B cell (primary cell): ENCODE measurements around the gene ANGPTL7. TPM values are rescaled to one million over a fixed set of nuclear protein-coding genes. Genes with fewer than 3 reads are reported as not detected.
A peak's percentile ranks its signal among the peaks of the same experiment; 100 is the strongest.
"Not testable (repeated sequence)": the region's sequence is repeated elsewhere in the genome, so short reads cannot be mapped to it uniquely, and the experiment has no call there.

ENCODE experiments used
- ATAC-seq: fragments of 200-7000 bp; cut with Tn5 transposase; one replicate; pipeline ENCODE4 v1.10.0; 2021; ENCODE audit warnings: low read depth, mild to moderate bottlenecking, moderate number of reproducible peaks, moderate library complexity
- CTCF ChIA-PET: fragments of 350-600 bp; sonication (Branson Sonifier 250); formaldehyde crosslinking; loops from one replicate; lab custom pipeline; 2021; ENCODE audit warnings: antibody characterized with exemption, inconsistent platforms; lab: Charles Lee
- POLR2A ChIA-PET: fragments of 350-600 bp; sonication (Branson Sonifier 250); formaldehyde crosslinking; loops from one replicate; lab custom pipeline; 2021; ENCODE audit warnings: antibody characterized with exemption; lab: Charles Lee
- DNase-seq: peaks from one replicate; pipeline ENCODE4 v3.0.0; 2013
- H2AFZ ChIP-seq: 2 replicates; pipeline ENCODE4 v1.6.1; 2012; ENCODE audit warnings: mild to moderate bottlenecking, low read depth, low read length; ENCODE audit not compliant: insufficient read depth, poor library complexity, severe bottlenecking
- H3K27ac ChIP-seq, 2 donors: 1 replicate in 1 of 2; 2 replicates in 1 of 2; pipeline ENCODE4 v1.5.1; 2012 to 2013; ENCODE audit warnings: low read length in 2 of 2, mild to moderate bottlenecking in 2 of 2, moderate library complexity in 1 of 2
- H3K27me3 ChIP-seq, 4 experiments: fragments of 200-600 bp in 1 of 4; sonication (generic) in 1 of 4; replicated peaks in 1 of 4; 1 replicate in 2 of 4; 2 replicates in 2 of 4; pipeline versions ENCODE4 v1.6.1 to v1.7.0; 2013 to 2016; ENCODE audit warnings: low read length in 3 of 4, mild to moderate bottlenecking in 2 of 4, mixed read lengths in 1 of 4, moderate library complexity in 1 of 4; ENCODE audit not compliant: insufficient read depth in 4 of 4, control insufficient read depth in 3 of 4; ENCODE audit errors: control extremely low read depth in 1 of 4
- H3K36me3 ChIP-seq, 2 experiments: replicated peaks in 1 of 2; 1 replicate in 1 of 2; 2 replicates in 1 of 2; pipeline versions ENCODE4 v1.6.1 to v1.7.1; 2013; ENCODE audit warnings: low read length in 1 of 2; ENCODE audit not compliant: insufficient read depth in 2 of 2, control insufficient read depth in 1 of 2; ENCODE audit errors: control extremely low read depth in 1 of 2, extremely low read depth in 1 of 2
- H3K4me1 ChIP-seq, 2 donors: fragments of 200-600 bp in 1 of 2; sonication (generic) in 1 of 2; 1 replicate in 1 of 2; 2 replicates in 1 of 2; pipeline versions ENCODE4 v1.5.1 to v1.6.1; 2013 to 2017; ENCODE audit warnings: low read length in 2 of 2; ENCODE audit not compliant: control insufficient read depth in 2 of 2, insufficient read depth in 2 of 2
- H3K4me2 ChIP-seq: replicated peaks from 2 replicates; pipeline ENCODE3; 2012; ENCODE audit warnings: mild to moderate bottlenecking, low read depth, low read length; ENCODE audit not compliant: poor library complexity, severe bottlenecking
- H3K4me3 ChIP-seq, 5 experiments: fragments of 200-600 bp in 1 of 5; sonication (generic) in 1 of 5; 1 replicate in 3 of 5; 2 replicates in 2 of 5; pipeline versions ENCODE4 v1.5.1 to v1.7.0; 2011 to 2016; ENCODE audit warnings: low read length in 4 of 5, mild to moderate bottlenecking in 4 of 5, low read depth in 2 of 5, control low read depth in 1 of 5, moderate library complexity in 1 of 5; ENCODE audit not compliant: insufficient read depth in 1 of 5; ENCODE audit errors: control extremely low read depth in 1 of 5, extremely low read depth in 1 of 5
- H3K79me2 ChIP-seq: fragments of 200-600 bp; sonication (generic); one replicate; pipeline ENCODE4 v1.6.0; 2016; ENCODE audit warnings: low read length; ENCODE audit not compliant: control insufficient read depth, insufficient read depth
- H3K9ac ChIP-seq: fragments of 200-600 bp; sonication (generic); 2 replicates; pipeline ENCODE4 v1.6.1; 2017; ENCODE audit warnings: mild to moderate bottlenecking, low read length, moderate library complexity
- H3K9me3 ChIP-seq, 3 donors: one replicate each; pipeline versions ENCODE4 v1.6.1 to v1.7.1; 2013; ENCODE audit warnings: low read length in 2 of 3; ENCODE audit not compliant: control insufficient read depth in 2 of 3, insufficient read depth in 1 of 3; ENCODE audit errors: control extremely low read depth in 1 of 3
- H4K20me1 ChIP-seq: 2 replicates; pipeline ENCODE4 v1.6.0; 2012; ENCODE audit warnings: mild to moderate bottlenecking, low read length; ENCODE audit not compliant: insufficient read depth, control insufficient read depth, poor library complexity, severe bottlenecking
- H3K27ac Mint-ChIP-seq: one replicate; pipeline ENCODE4 v1.8.0; 2021; ENCODE audit warnings: mixed read lengths
- H3K27me3 Mint-ChIP-seq: one replicate; pipeline ENCODE4 v1.8.0; 2021; ENCODE audit warnings: mixed read lengths
- H3K4me1 Mint-ChIP-seq: one replicate; pipeline ENCODE4 v1.8.0; 2021; ENCODE audit warnings: mixed read lengths
- H3K4me3 Mint-ChIP-seq: one replicate; pipeline ENCODE4 v1.8.0; 2021; ENCODE audit warnings: mixed read lengths
- H3K9me3 Mint-ChIP-seq: one replicate; pipeline ENCODE4 v1.8.0; 2022; ENCODE audit warnings: mixed read lengths; ENCODE audit not compliant: insufficient read depth
- WGBS: methylation state at CpG from one replicate; pipeline ENCODE4 v1.1.5; 2013; ENCODE audit warnings: missing lambda C conversion rate; ENCODE audit not compliant: insufficient coverage; 5-methylcytosine and 5-hydroxymethylcytosine counted together
- intact Hi-C: fragments of 100-400 bp; cut with micrococcal nuclease; formaldehyde crosslinking; loops from one replicate; pipeline ENCODE4 v1.10.0; 2022
- polyA plus RNA-seq: library from polyadenylated mRNA; depleted of rRNA; stranded (reverse); fragments of >200 nt; gene quantifications from 2 replicates; pipeline ENCODE4 v1.2.3, GENCODE V29; 2012
- total RNA-seq, 2 donors: library from RNA; stranded (reverse); fragments of 120-200 nt in 1 of 2; gene quantifications; 1 replicate in 1 of 2; 2 replicates in 1 of 2; pipeline versions ENCODE4 v1.2.3 to v1.2.4, GENCODE V29; 2013 to 2022
- TF ChIP-seq, protein P1 (sequence below): fragments of 200-600 bp; IDR thresholded peaks from one replicate; pipeline ENCODE4 v1.8.0; 2022; ENCODE audit warnings: antibody characterized with exemption, mild to moderate bottlenecking

ANGPTL7 gene
- total and polyA plus RNA-seq, 2 donors (not counting 1 experiment from before 2014, with no cell fraction given): not detected

DNA sequence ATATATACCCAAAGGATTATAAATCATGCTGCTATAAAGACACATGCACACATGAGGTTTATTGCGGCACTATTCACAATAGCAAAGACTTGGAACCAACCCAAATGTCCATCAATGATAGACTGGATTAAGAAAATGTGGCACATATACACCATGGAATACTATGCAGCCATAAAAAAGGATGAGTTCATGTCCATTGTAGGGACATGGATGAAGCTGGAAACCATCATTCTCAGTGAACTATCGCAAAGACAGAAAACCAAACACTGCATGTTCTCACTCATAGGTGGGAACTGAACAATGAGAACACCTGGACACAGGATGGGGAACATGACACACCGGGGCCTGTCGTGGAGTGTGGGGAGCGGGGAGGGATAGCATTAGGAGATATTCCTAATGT lies 22.4 kb upstream of the ANGPTL7 start:
- H2AFZ ChIP-seq, H3K36me3 ChIP-seq, ATAC-seq, H3K27ac ChIP-seq, CTCF ChIA-PET, H3K9me3 Mint-ChIP-seq, H3K4me1 ChIP-seq, H3K27me3 Mint-ChIP-seq, intact Hi-C loops, H3K27ac Mint-ChIP-seq, H3K4me3 Mint-ChIP-seq, DNase-seq, H3K79me2 ChIP-seq, H3K9me3 ChIP-seq, POLR2A ChIA-PET, H4K20me1 ChIP-seq, H3K27me3 ChIP-seq, H3K4me2 ChIP-seq, H3K9ac ChIP-seq, H3K4me1 Mint-ChIP-seq, H3K4me3 ChIP-seq: not testable (repeated sequence)
- WGBS: no CpG with 5 or more reads among the region's 5 CpGs

GRCh38 chr1:11168731-11169130 lies 20.4 kb upstream of the ANGPTL7 start:
- CTCF ChIA-PET: no interaction called here

More at GRCh38 chr1:11168731-11169130, 20.4 kb upstream of the ANGPTL7 start:
- Mint-ChIP-seq H3K27ac (peak overlapping the region; percentile 15), H3K4me1 (peaks cover 3% of the 10 kb centered on the region), H3K4me3 (no peak overlapping the region), H3K9me3 (no peaks in the 10 kb centered on the region), H3K27me3 (no peaks in the 10 kb centered on the region)
- ATAC-seq: no peak
- intact Hi-C loops: no loop called here
- no CpG with 5 or more reads among the region's 1 CpG for WGBS
- POLR2A ChIA-PET: no interaction called here
- H3K4me2 ChIP-seq: no peak overlapping the region
- no peak overlapping the region for H3K4me3 ChIP-seq
- H3K79me2 ChIP-seq: no peaks in the 10 kb centered on the region
- H3K36me3 ChIP-seq: peaks cover 0 to 8% of the 10 kb centered on the region in 2 experiments
- no peaks in the 10 kb centered on the region for H3K4me1 ChIP-seq
- no peak overlapping the region for H3K27ac ChIP-seq
- no peaks in the 10 kb centered on the region for H3K27me3 ChIP-seq
- H3K9ac ChIP-seq: no peak overlapping the region
- H3K9me3 ChIP-seq: no peaks in the 10 kb centered on the region
- H4K20me1 ChIP-seq: no peaks in the 10 kb centered on the region
- DNase-seq: no peak
- TF ChIP-seq, protein P1, sequence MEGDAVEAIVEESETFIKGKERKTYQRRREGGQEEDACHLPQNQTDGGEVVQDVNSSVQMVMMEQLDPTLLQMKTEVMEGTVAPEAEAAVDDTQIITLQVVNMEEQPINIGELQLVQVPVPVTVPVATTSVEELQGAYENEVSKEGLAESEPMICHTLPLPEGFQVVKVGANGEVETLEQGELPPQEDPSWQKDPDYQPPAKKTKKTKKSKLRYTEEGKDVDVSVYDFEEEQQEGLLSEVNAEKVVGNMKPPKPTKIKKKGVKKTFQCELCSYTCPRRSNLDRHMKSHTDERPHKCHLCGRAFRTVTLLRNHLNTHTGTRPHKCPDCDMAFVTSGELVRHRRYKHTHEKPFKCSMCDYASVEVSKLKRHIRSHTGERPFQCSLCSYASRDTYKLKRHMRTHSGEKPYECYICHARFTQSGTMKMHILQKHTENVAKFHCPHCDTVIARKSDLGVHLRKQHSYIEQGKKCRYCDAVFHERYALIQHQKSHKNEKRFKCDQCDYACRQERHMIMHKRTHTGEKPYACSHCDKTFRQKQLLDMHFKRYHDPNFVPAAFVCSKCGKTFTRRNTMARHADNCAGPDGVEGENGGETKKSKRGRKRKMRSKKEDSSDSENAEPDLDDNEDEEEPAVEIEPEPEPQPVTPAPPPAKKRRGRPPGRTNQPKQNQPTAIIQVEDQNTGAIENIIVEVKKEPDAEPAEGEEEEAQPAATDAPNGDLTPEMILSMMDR: no peak
- no peak overlapping the region for H2AFZ ChIP-seq
